ENCODE results near the gene NOTCH4. TPM values are rescaled to one million over a fixed set of nuclear protein-coding genes. Genes with fewer than 3 reads are reported as not detected.
A peak's percentile ranks its signal among the peaks of the same experiment; 100 is the strongest.

Gene NOTCH4
- total and polyA plus RNA-seq, 9 of the 15 experiments (the other 6 are each of a cell fraction or from before 2014, with no cell fraction given) = 0.24 to 4.3 (median 1.7) TPM

DNA sequence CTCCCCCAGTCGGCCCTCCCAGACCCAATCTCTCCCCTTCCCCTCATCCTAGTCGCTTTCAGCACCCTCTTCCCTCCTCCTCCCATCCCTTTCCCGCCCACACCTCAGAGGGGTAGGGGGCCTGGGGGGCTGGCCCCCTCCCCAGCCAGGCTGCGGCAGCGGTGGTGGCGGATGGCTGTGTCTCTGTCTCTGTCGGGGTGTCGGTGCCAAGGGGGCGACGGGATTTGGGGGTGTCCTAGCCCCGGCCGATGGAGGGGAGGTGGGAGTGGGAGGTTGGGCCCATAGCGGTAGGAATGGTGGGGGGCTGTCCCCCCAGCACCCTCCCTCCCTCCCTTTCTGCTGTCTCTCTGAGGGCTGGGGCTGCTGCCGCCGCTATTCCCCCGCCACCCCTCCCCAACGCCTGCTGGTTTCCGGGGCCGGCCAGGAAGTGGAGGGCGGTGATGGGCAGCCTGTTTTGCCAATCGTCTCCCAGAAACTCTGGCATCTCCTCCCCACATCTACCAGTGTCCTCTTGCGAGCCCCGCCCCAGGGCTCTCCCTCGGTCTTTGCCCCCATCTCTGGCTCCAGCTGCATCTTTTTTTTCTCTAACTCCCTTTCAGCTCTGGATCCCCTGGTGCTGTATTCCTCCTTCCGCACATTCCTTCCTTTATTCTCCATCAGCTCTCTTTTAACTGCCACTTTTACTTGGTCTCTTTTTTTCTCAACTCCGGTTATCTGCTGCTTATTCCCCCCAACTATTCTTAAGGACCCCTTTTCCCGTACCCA, 48.0 kb downstream of the NOTCH4 start, which contains the start of gene AGPAT1 (continued):
- TF ChIP-seq ELF2 (CRISPR knock-in tag; IDR thresholded peaks at IDR 0.05) = no peak
- TF ChIP-seq NR2C1 (IDR thresholded peaks at IDR 0.05) = peak; percentile 75; the same call in 1 of the 2 replicates
- no peak for TF ChIP-seq NR2C1 (tag; IDR thresholded peaks at IDR 0.05)
- no peak for TF ChIP-seq KLF16 (IDR thresholded peaks at IDR 0.05)
- peak; percentile 45 to 84; a peak in 2 of 4 replicates for TF ChIP-seq ARNT (IDR thresholded peaks at IDR 0.05)
- no peak for TF ChIP-seq ZNF133 (CRISPR knock-in tag; IDR thresholded peaks at IDR 0.05)
- no peak for TF ChIP-seq SREBF2 (CRISPR knock-in tag; IDR thresholded peaks at IDR 0.05)
- TF ChIP-seq NR4A1 (CRISPR knock-in tag; IDR thresholded peaks at IDR 0.05) = no peak
- TF ChIP-seq NR4A1 (tag; IDR thresholded peaks at IDR 0.05) = no peak
- TF ChIP-seq SAP30 (IDR thresholded peaks at IDR 0.05; ENCODE audit: borderline replicate concordance, insufficient read depth, low read depth, low read length, poor library complexity, severe bottlenecking) = peak; percentile 63
- peak; percentile 76; the same call in 1 of the 2 replicates for TF ChIP-seq TFAP4 (CRISPR knock-in tag; IDR thresholded peaks at IDR 0.05; ENCODE audit: borderline replicate concordance)
- no peak for TF ChIP-seq ZNF507 (tag; conservative IDR thresholded peaks at IDR 0.05)
- TF ChIP-seq ZNF785 (CRISPR knock-in tag; IDR thresholded peaks at IDR 0.05) = no peak
- TF ChIP-seq MCM3 (IDR thresholded peaks at IDR 0.05) = no peak
- no peak for TF ChIP-seq MECOM (CRISPR knock-in tag; IDR thresholded peaks at IDR 0.05)
- TF ChIP-seq ETV1 (tag; conservative IDR thresholded peaks at IDR 0.05; ENCODE audit: low read depth) = peak; percentile 75
- no peak for TF ChIP-seq HEY1 (CRISPR knock-in tag; IDR thresholded peaks at IDR 0.05; ENCODE audit: borderline replicate concordance)
- TF ChIP-seq ZNF175 (CRISPR knock-in tag; IDR thresholded peaks at IDR 0.05; ENCODE audit: low read depth) = no peak
- peak; percentile 8 for TF ChIP-seq CCNT2 (IDR thresholded peaks at IDR 0.05; ENCODE audit: borderline replicate concordance, extremely low read depth, insufficient read length, low read depth, low read length)
- no peak for TF ChIP-seq ZNF75A (CRISPR knock-in tag; IDR thresholded peaks at IDR 0.05)
- TF ChIP-seq NCOA4 (IDR thresholded peaks at IDR 0.05; ENCODE audit: partially characterized antibody) = peak; percentile 73

Data from K562 (cell line).